ENCODE results near the gene SPATS2. TPM values are rescaled to one million over a fixed set of nuclear protein-coding genes. Genes with fewer than 3 reads are reported as not detected.

Gene SPATS2
- total and polyA plus RNA-seq, 2 donors from 2014 or later: 10.0 to 23.7 TPM

DNA sequence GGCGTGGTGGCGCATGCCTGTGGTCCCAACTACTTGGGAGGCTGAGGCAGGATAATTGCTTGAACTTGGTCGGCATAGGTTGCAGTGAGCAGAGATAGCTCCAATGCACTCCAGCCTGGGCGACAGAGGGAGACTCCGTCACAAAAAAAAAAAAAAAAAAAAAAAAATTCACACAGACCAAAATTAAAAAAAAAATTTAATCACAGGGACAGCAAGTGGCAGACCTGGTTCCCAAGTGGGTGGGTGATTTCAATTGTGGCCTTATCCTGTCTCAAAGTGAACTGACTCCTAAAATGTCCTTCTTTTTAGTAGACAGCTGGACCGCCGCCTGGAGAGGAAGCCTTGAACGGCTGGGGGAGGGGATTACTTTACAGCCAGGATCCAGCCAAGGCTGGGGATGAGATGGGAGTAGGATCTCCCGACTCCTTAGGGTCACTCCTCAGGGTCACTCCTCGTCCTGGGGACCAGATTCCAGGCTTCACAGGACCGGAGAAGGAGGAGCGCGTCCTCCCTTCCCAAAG, 170.0 kb downstream of the SPATS2 start:
- TF ChIP-seq, protein P1, sequence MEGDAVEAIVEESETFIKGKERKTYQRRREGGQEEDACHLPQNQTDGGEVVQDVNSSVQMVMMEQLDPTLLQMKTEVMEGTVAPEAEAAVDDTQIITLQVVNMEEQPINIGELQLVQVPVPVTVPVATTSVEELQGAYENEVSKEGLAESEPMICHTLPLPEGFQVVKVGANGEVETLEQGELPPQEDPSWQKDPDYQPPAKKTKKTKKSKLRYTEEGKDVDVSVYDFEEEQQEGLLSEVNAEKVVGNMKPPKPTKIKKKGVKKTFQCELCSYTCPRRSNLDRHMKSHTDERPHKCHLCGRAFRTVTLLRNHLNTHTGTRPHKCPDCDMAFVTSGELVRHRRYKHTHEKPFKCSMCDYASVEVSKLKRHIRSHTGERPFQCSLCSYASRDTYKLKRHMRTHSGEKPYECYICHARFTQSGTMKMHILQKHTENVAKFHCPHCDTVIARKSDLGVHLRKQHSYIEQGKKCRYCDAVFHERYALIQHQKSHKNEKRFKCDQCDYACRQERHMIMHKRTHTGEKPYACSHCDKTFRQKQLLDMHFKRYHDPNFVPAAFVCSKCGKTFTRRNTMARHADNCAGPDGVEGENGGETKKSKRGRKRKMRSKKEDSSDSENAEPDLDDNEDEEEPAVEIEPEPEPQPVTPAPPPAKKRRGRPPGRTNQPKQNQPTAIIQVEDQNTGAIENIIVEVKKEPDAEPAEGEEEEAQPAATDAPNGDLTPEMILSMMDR (IDR thresholded peaks at IDR 0.05; ENCODE audit: borderline replicate concordance, extremely low read depth, insufficient read depth): no peak
- peak in 1 of 5 donors; percentile 52 for DNase-seq
- H3K9ac ChIP-seq (ENCODE audit: low read length in 3 of 3): peak overlapping the region in 1 of 3 donors; percentile 10
- FAIRE-seq: no peak
- H3K27me3 ChIP-seq (ENCODE audit: control insufficient read depth, insufficient read depth, low read length): peaks cover 5% of the 10 kb centered on the region
- peak overlapping the region in 2 of 3 donors; percentile 39 to 48 for H3K4me3 ChIP-seq (ENCODE audit: low read length in 3 of 3)
- H3K4me1 ChIP-seq (ENCODE audit: control insufficient read depth in 2 of 3, insufficient read depth in 2 of 3, low read depth in 1 of 3, low read length in 3 of 3): peaks cover 0 to 15% (median 0%) of the 10 kb centered on the region in 3 donors
- H3K9me3 ChIP-seq (ENCODE audit: control insufficient read depth in 2 of 3, insufficient read depth in 1 of 3, low read length in 3 of 3): no peaks in the 10 kb centered on the region
- H3K36me3 ChIP-seq (ENCODE audit: control insufficient read depth in 2 of 3, insufficient read depth in 3 of 3, low read length in 3 of 3): no peaks in the 10 kb centered on the region
- H3K27ac ChIP-seq (ENCODE audit: low read depth in 2 of 2, low read length in 2 of 2): no peak overlapping the region
- intact Hi-C loops (cut with DNase I): no loop called here

DNA sequence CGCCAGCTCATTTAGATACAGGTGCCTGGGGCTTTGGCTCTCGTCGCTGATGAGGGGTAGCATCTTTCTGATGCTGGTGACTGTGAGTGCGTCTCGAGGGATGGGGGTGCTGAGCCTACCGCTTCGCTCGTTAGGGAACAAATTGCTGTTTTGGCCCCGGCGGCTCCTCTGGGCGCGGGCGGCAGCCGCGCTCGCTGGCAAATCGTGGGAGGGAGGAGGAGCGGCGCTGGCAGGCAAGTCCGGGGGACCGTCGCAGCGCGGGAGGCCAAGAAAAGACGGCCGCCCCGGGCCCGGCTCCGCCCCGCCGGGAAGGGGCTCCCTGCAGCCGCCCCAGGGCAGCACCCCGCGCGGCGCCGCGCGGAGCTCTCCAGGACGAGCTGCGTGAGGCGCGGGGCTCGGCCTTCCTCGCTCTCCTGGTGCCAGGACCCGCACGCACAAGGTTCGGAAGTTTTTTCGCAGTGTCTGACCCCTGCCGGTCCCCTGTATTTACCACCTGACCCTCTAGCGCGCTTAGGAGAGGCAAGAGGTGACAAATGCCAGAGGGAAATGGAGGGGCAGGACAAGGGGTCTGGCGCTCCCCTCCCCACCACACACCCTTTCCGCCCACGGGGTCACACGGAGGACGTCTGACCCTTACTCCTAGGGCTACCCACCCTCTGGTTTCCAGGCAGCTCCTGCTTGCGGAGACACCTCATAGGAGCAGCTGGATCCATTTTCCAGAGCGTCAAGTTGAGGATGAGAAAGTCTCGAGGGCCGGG, 170.7 kb downstream of the SPATS2 start:
- DNase-seq: no peak
- no peak for FAIRE-seq

DNA sequence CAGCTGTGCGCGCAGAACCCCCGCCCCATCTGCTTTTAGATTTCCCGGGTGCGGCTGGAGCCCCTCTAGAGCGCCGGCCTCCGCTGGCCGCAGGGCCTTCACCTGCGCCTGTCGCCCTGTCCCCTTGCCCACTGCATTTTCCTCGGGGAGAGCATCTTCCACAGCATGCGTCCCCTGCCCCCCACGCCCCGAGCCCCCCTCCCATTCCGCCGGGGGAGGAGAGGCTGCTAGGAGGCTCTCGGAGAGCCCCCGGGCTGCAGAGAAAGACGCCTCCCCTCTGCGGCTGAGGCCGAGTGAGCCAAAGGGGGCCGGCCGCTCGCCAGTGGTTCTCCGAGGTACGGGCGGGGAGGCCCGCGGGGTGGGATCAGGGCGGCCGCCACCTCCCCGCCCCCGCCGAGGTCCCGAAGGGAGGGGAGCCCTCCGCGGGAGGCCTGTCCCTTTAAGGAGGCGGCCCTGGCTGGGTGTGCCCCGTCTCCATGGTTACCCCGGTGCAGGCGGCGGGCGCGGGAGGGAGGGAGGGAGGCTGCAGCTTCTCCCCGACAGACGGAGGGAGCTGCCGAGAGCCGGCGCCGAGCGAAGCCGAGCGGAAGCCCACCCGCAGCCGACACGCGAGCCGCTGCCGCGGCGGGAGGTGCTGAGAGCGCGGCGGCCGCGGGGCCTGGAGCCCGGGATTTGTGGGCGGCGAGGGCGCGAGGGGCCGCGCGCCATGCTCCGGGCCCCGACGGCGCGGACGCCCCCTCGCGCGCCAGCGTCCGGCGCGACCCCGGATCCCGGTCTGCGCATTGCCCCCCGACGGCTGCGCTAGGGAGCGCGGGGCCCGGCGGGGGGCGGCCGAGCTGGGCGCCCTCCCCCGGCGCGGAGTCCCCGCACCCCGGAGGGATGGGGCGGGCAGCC, 171.5 kb downstream of the SPATS2 start, which contains the start of gene KCNH3:
Gene KCNH3 (plus strand): TSS at position 521 of the 894 bp plus-strand sequence. CDS start 387 bp downstream, outside the sequence.
- H3K27me3 ChIP-seq (ENCODE audit: control insufficient read depth, insufficient read depth, low read length): peaks cover 6% of the 10 kb centered on the region
- no peaks in the 10 kb centered on the region for H3K36me3 ChIP-seq (ENCODE audit: control insufficient read depth in 2 of 3, insufficient read depth in 3 of 3, low read length in 3 of 3)
- peak within 1 kb of the TSS in 2 of 3 donors; percentile 39 to 48 for H3K4me3 ChIP-seq (ENCODE audit: low read length in 3 of 3)
- FAIRE-seq (no peak), DNase-seq (peak; percentile 83 to 95 (median 92))
- H3K4me1 ChIP-seq (ENCODE audit: control insufficient read depth in 2 of 3, insufficient read depth in 2 of 3, low read depth in 1 of 3, low read length in 3 of 3): peaks cover 0 to 15% (median 0%) of the 10 kb centered on the region in 3 donors
- H3K9ac ChIP-seq (ENCODE audit: low read length in 3 of 3): no peak within 1 kb of the TSS
- TF ChIP-seq, protein P1 (IDR thresholded peaks at IDR 0.05; ENCODE audit: borderline replicate concordance, extremely low read depth, insufficient read depth): no peak
- H3K9me3 ChIP-seq (ENCODE audit: control insufficient read depth in 2 of 3, insufficient read depth in 1 of 3, low read length in 3 of 3): no peaks in the 10 kb centered on the region
- intact Hi-C loops (cut with DNase I): no loop called here
- no peak within 1 kb of the TSS for H3K27ac ChIP-seq (ENCODE audit: low read depth in 2 of 2, low read length in 2 of 2)

More for the DNA sequence above, 170.7 kb downstream of the SPATS2 start:
- peak overlapping the region in 1 of 3 donors; percentile 10 for H3K9ac ChIP-seq (ENCODE audit: low read length in 3 of 3)
- no peaks in the 10 kb centered on the region for H3K9me3 ChIP-seq (ENCODE audit: control insufficient read depth in 2 of 3, insufficient read depth in 1 of 3, low read length in 3 of 3)
- TF ChIP-seq, protein P1 (IDR thresholded peaks at IDR 0.05; ENCODE audit: borderline replicate concordance, extremely low read depth, insufficient read depth): no peak
- H3K36me3 ChIP-seq (ENCODE audit: control insufficient read depth in 2 of 3, insufficient read depth in 3 of 3, low read length in 3 of 3): no peaks in the 10 kb centered on the region
- H3K27ac ChIP-seq (ENCODE audit: low read depth in 2 of 2, low read length in 2 of 2): no peak overlapping the region
- intact Hi-C loops (cut with DNase I): no loop called here
- H3K4me1 ChIP-seq (ENCODE audit: control insufficient read depth in 2 of 3, insufficient read depth in 2 of 3, low read depth in 1 of 3, low read length in 3 of 3): peaks cover 0 to 15% (median 0%) of the 10 kb centered on the region in 3 donors
- H3K27me3 ChIP-seq (ENCODE audit: control insufficient read depth, insufficient read depth, low read length): peaks cover 5% of the 10 kb centered on the region
- peak overlapping the region in 2 of 3 donors; percentile 39 to 48 for H3K4me3 ChIP-seq (ENCODE audit: low read length in 3 of 3)

Measured in kidney (tissue), 14 donors.